Posterior cingulate gyrus (tissue), 11 donors: ENCODE results near the gene DMRT2.

Source experiments
- DNase-seq, 10 donors: peaks; one replicate each; pipeline versions ENCODE4 v3.0.0 to v3.0.0-alpha.2; 2020 to 2021; ENCODE audit warnings: mixed read lengths in 3 of 10
- intact Hi-C: fragments of 100-400 bp; cut with DNase I; formaldehyde crosslinking; loops from one replicate; pipeline ENCODE4 v1.15.1; 2023

Gene DMRT2

DNA sequence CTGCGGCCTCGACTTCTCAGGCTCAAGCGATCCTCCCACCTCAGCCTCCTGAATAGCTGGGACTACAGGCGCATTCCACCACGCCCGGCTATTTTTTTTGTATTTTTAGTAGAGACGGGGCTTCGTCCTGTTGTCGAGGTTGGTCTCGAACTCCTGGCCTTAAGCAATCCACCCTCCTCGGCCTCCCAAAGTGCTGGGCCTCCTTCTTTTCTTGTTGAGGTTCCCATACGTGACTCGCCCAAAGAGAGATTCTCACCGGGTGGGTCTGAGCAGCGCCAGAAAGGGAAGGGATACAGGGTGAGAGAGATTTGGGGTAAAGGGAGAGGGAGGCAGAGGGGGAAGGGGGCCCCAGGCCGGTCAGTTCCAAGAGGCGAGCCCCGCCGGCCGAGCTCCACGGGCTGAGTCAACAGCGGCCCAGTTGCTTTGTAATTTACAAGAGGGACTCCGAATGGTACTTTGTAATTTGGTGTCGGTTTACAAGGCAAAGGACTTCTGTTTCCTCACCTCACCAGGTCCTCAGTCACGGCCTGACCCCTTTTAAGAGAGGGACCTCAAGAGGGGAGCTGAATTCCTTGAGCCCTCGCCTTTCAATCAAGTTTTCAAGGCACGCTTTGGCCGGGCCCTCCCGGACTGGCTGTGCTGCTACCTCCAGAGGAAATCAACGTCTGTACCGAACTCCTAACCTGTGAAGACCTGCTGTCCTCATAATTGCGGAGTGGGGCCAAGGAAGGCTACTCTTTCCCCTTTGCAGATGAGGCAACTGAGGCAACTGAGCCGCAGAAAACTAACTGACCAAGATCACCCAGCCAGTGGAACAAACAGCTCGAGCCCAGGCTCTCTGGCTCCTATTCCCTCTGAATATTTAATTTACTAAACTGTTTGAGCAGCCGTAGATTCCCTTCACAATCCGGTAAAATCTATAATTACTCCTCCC is 3.3 kb upstream of the DMRT2 start:
- intact Hi-C loops, result no loop called here

DNA sequence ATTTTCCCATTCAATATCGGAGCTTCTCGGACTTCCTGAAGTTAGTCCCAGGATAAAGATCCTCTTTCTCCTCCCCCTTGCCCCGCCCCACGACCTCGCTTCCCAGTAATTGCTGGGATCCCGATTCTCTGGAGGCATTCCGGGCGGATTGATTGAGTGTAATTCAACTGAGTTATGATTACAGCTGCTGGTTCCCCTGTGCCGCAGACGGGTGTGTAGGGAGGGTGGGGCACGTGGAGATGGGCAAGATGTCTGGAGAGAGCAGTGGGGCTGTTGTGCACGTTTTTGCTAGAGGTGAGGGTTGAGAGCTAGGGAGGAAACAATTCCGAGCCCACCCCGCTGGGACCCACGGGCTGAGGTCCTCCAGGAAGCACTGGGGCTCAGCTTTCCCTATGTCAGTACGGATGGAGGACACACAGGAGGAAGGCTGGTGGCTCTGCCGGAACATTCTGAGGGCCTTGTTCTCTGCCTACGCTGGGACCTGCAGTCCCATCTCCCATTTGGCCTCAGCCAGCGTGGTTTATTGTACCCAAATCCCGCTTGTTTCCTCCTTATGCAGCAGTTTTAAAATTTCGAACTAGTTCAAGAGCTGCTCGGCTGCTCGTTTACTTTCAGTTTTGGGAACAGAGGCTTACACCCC is 2.4 kb upstream of the DMRT2 start:
- no peak for DNase-seq
- intact Hi-C loops, result no loop called here

More for the DNA sequence above, 3.3 kb upstream of the DMRT2 start:
- peak in 1 of 10 donors; percentile 66 for DNase-seq

DNA sequence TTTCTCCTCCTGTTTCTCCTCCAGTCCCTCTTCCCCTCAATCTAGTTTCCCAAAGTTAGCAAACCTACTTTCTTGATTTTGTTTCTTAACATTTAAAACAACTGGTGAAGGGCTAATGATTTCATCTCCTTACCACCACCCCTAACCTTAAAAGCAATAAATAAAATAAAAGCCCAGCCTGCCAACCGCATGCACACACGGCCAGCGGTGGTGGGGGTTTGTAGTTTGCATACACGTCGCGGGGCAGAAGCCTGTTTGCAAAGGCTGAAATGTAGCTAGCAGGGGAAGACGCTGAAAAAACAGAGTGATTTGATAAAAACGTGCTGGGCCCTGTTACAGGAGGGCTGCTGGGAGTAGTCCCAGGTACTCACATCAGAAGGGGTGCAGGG is 1.9 kb upstream of the DMRT2 start:
- no peak for DNase-seq
- intact Hi-C loops, result no loop called here

DNA sequence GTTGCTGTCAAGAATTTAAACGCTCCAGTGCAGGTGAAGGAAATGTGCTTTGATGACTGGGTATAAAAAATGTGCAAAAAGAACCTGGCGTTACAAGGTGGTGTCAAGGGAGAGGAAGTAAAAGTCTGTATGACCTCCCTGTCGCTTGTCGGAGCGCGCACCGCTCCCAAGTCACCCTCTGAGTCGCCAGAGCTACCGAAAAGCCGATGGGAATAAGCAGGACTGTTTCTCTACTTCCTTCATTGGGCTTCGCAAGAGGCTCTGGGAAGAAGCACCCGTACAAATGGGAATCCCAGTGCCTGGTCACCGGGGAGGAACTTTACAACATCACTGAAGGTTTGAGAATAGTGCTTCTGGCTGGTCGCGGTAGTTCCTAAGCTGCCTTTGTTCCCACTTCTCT is 1.3 kb upstream of the DMRT2 start:
- no peak for DNase-seq
- intact Hi-C loops, result no loop called here

DNA sequence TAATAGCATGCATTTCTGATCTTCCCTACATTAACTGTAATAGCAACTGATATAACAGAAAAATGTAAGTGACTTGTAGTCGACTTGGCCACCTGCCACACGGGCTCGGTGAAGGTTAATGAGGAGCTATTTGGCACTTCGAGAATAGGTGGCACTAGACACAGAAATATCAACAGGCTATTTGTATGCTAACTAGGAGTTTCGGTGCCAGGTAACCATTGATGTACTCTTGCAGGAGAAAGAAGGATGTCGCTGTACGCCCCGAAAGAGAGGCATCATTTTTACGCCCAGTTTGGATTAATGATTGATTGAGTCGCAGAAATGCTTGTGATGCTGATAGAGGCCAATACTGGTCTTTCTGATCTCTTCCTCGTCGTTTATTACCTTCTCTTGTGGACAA is 516 bp upstream of the DMRT2 start:
- intact Hi-C loops, result no loop called here

DNA sequence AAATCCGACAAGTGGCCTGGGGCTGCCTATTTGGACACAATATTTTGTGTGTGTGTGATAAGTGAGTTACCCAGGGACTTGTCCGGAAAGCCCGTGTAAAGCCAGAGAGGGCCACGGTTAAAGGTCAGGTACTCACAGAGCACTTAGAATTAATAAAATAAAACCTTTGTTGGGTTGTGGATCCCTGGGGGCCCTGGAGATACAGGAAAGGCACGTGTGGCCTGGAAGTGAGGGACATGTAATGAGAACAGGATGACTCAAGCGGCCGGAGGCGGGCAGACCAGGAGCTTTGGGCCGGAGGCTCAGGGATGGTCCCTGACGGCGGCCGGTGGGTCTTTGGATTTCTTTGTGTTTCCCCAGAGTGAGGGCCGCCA is 1.0 kb downstream of the DMRT2 start:
- intact Hi-C loops, result no loop called here

More for the DNA sequence above, 516 bp upstream of the DMRT2 start:
- DNase-seq, result no peak

DNA sequence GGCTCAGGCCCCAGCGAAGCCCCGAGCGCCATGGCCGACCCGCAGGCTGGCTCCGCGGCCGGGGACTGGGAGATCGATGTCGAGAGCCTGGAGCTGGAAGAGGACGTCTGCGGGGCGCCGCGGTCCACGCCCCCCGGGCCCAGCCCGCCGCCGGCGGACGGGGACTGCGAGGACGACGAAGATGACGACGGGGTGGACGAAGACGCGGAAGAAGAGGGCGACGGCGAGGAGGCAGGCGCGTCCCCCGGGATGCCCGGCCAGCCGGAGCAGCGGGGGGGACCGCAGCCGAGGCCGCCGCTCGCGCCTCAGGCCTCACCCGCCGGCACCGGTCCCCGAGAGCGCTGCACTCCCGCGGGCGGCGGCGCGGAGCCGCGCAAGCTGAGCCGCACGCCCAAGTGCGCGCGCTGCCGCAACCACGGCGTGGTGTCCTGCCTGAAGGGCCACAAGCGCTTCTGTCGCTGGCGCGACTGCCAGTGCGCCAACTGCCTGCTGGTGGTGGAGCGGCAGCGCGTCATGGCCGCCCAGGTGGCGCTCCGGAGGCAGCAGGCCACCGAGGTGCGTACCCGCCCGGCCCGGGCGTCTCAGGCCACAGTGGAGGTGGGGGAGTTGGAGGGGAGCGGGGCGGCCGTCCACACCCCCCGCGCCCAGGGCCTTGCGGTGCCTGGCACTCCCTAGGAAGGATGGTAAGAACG is 1.6 kb downstream of the DMRT2 start:
- peak; percentile 50 to 96 (median 64) for DNase-seq
- intact Hi-C loops, result no loop called here

More for the DNA sequence above, 1.0 kb downstream of the DMRT2 start:
- DNase-seq, result peak in 1 of 10 donors; percentile 23

DNA sequence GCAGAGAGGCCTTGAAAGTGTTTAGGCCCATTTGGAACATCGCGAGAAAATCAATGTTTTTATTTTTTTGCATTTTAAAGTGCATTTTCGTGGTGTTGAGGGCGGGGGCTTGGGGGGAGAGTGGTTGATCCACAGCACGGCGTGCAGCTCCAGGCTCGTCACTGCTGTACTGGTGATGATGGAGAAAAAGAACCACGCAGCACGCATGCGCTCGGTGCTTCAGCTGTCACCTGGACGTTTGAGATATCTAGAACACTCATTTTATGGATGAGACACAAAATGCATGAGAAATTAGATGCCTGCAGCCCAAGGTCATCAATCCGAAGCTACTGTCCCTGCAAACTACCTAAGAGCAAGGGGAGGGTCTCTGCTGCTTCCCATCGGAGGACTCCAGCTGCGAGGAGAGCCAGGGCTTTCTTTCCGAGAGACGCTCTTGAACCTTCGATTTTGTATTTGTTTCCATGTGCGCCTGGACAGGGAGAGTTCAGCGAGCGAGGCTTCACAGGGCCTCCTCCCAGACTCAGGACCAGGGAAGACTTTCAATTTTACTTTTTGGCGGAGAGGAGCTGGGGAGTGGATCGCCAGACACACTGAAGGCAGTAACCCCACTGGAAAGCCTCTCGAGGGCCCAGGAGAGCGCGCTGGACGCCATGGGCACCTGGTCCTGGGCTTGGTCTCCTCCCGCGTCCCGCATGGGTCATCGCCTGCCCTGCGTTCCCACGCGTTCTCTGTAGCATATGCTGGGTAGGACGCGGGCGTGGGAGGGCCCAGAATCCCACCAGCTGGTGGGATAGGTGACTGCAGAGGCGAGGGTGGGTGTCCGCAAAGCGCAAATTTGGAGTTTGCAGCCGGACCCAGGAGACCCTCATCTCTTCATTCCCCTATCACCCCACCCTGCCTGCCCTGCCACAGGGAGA is 2.5 kb downstream of the DMRT2 start:
- intact Hi-C loops, result no loop called here
- DNase-seq, result peak in 4 of 10 donors; percentile 42 to 88 (median 67)

DNA sequence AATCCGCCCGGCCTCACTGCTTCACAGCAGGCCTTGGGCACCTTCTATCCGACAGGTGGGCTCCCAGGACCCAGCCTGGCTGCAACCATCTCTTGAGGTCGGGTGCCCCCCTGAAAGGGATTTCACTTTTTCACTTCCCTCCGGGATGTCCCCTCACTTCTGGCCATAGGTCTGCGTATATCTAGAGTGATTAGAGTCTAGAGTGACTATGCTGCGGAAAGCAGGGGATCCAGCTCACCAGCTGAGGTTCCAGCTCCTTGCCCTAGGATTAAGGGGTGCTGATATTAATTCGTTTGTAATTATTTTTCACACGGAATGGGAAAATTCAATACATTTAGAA is 3.1 kb downstream of the DMRT2 start:
- DNase-seq, result no peak

DNA sequence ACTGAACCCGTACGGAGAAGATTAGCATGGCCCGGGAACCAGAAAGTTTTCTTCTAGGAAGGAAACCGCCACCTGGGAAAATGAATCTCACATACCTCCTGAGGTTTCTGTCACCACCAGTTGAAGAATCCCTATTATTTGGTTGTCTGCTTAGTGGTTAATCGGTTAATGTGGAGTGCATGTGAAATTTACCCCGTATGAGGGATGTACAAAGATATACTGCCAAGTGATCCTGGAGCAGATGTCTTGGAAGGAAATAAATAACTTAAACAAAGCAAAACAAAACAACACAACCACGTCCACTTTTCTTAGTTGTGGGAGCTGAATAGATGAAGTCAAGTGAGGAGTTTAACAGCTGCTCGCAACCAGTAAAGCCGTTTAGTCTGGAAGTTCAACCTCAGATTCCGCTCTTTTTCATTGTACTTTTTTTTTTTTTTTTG is 3.8 kb downstream of the DMRT2 start:
- no peak for DNase-seq
- intact Hi-C loops, result no loop called here

More for the DNA sequence above, 3.1 kb downstream of the DMRT2 start:
- intact Hi-C loops, result no loop called here

DNA sequence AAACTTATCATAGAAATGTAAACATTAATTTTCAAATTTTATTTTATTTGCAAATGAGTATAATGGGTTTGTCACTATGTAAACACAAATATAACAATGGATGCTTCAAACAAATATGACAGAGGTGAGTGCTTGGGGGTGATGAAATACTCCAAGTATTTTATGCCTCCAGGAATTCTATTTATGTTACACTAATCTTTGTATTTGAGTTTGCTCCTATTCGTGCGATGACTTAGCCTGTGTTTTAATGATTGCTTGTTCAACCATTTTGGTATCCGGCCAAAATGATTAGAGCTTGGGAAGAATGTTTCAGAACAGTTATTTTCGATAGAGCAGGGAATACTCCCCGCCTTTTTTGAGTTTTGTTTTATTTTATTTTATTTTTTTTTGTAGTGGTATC is 5.0 kb downstream of the DMRT2 start:
- no peak for DNase-seq
- intact Hi-C loops, result no loop called here

DNA sequence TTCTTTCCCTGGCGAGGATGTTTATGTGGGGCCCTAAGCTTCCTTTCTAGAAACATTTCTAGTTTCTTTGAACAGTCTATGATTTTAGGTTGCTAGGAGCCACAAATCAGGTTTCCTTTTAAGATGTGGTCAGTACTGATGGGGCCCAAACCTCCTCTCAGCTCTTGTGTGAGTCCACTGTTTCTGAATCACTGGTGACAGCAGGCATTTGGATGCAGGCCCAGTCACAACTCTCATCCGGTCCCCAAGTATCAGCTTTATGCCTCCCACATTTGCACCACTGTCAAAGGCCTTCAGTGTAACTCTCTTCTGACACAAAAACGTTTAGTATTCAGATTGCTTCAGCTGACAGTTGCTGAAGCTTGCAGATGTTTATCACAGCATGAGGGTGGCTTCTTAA is 7.8 kb downstream of the DMRT2 start:
- peak in 9 of 10 donors; percentile 28 to 96 (median 71) for DNase-seq

DNA sequence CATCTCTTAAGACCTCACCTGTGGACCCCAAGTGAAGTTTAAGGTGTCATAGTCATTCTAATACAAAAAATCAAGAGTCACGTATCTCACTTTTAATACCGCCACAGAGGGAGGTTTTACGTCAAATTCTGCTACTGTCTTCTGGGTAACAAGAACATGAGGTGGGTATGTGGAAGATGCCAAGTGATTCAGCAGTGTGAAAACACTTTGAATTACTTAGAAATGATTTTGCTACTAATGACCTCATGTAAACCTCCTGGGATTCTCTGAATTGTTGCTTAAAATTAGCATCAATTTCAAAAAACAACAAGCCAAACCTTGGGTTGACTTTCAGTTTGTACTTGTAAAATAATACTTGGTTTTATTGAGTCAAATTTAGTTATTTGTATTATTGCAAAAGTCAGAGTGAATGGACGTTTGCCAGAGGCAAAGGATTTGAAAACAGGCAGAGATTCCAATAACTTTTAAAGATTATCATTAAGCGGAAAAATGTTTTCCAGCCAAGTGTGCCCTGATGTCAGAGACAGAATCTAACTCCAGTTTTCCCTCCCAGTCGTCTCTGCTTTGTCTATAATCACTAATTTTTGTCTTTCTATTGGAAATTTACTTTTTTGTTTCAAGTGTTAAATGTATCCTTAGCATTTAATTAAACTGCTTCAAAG is 8.8 kb downstream of the DMRT2 start:
- intact Hi-C loops, result no loop called here
- no peak for DNase-seq

More for the DNA sequence above, 7.8 kb downstream of the DMRT2 start:
- intact Hi-C loops, result no loop called here

DNA sequence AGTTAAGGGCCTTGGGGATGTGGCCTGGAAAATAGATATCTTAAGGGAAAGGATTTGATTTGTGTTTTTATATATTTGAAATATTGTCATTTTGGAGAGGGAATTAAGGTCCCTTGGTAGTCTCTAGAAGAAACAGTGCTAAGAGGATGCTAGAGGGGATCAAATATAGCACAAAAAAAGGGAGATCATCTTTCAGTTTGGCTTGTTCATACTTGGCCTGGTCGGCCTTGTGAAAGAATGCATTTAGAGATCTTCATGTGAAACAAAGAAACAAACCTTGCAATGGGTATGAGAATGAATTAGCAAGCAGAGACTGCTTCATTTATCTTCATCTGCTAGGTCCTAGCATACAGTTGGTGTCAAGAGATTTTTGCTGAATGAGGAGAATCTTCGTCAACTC is 15.0 kb downstream of the DMRT2 start:
- intact Hi-C loops, result no loop called here
- DNase-seq, result no peak

DNA sequence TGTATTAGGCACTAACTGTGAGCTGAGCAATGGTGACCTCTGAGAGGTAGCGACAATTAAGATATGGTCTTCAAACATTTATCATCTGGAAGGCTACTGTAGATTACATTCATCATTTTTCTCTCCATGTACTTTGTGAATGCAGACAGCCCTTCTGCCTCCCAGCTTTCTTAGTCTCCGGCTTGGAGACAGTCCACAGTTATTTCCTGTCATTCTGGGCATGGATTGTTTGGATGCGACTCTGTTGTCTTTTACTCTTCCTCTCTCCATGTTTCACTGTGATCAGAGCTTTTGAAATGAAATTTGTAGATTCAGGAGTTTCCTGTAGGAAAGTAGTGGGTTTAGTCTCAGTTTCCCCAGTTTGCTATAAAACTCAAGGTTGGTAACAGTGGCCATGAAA is 20.5 kb downstream of the DMRT2 start:
- intact Hi-C loops, result no loop called here

DNA sequence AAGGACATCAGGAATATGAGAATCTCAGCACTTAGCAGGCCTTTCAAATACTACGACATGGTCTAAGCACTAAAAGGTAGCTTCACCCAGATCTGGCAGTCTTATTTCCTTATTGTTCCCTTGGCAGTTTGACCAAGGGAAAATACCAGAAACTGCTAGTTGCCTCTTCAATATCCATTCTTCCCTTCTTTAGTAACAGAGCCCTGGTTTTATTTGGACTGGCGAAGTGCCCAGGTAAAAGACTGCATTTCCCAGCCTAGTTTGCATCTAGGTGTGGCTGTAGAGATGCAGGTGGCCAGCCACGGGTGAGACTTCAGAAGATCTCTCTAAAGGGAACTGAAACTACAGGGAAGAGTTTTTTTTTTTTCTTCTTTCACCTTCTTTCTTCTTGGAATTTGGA is 21.6 kb downstream of the DMRT2 start:
- DNase-seq, result no peak
- intact Hi-C loops, result no loop called here

More for the DNA sequence above, 20.5 kb downstream of the DMRT2 start:
- no peak for DNase-seq

DNA sequence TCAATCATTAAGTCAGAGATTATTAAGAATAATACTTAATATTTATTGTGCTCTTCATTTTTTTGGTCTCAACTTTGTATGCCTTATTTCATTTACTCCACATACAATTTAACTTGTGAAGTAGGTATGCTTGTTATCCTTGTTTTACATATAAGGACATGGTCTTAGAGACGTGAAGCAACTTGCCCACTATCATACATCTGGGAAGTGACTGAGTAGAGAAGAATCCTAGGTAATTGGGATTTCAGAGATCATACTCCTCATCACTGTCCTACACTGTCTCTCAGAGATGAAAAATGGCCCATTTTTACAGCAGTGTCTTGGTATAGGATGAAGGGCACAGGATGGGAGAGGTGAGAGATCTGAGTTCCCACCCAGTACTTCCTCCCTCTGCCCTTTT is 23.3 kb downstream of the DMRT2 start:
- no peak for DNase-seq
- intact Hi-C loops, result no loop called here

DNA sequence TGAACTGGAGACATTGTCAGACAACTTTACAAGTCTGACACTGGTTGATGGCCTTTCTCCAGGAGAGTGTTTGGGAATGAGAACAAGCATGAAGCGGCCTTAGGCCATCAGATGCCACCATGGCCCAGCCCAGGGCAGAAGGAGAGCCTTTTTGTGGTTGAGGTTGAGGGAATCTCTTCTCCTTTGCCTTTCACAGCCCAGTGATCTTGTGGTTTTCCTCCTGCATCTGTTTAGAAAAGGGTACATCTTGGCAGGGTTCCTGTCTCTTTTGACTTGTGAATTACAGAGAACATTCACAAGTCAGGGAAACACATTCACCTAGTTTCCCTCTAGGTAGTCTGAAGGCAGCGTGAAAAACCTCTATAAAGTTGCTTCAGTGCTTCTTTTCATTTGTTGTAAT is 27.5 kb downstream of the DMRT2 start:
- DNase-seq, result no peak
- intact Hi-C loops, result no loop called here

DNA sequence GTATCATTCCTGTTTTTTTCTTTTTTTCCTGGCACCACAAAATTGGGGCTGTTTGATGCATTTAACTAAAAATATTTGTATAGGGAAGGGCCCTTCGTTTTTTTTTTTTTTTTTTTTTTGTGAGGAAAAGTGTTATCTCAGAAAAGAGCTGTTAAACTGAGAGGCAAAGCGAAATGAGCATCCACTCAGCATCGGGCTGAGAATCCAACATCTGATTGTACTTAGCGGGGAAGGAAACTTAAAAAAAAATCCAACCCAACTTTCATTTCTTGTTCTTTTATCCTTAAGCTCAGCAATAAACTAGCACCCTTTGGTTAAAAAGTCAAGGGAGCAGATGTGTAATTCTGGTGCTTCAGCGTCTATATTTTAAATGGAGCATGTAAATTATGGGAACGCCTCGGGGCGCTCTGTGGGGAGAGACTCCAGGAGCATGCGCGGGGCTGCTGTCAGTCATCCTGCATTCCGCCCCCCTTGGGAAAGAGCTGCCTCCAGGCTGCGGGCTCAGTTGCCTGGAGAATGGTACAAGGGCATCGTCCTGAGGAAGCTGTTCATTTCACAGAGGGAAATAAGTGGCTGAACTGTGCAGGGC is 33.3 kb downstream of the DMRT2 start:
- intact Hi-C loops, result no loop called here
- peak; percentile 63 to 97 (median 82) for DNase-seq
